Measurements from ENCODE around the gene RAB7A. TPM values are rescaled to one million over a fixed set of nuclear protein-coding genes. Genes with fewer than 3 reads are reported as not detected.

Gene RAB7A
- total RNA-seq, 1 donor: 166 TPM

DNA sequence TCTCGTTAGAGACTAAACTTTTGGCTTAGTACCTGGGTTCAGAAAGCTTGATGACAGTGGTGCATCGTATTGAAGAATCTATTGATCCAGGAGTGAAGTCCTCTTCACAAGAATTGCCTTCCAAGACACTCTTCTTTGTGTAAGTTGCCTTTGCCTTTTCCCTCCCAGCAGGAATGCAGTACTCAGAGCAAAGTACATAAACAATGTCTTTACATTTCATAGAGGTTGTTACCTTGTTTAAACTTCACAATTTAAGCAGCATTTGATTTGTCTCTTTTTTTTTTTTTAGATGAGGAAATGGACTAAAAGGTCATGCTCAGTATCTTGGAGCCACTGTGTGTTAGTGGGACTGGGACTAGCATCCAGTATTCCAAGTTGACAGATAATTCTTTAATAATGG, 9.9 kb downstream of the RAB7A start:
- no peak for DNase-seq (ENCODE audit: low read depth)
- no peak overlapping the region for H3K4me3 ChIP-seq (ENCODE audit: low read depth, low read length)
- TF ChIP-seq, protein P1, sequence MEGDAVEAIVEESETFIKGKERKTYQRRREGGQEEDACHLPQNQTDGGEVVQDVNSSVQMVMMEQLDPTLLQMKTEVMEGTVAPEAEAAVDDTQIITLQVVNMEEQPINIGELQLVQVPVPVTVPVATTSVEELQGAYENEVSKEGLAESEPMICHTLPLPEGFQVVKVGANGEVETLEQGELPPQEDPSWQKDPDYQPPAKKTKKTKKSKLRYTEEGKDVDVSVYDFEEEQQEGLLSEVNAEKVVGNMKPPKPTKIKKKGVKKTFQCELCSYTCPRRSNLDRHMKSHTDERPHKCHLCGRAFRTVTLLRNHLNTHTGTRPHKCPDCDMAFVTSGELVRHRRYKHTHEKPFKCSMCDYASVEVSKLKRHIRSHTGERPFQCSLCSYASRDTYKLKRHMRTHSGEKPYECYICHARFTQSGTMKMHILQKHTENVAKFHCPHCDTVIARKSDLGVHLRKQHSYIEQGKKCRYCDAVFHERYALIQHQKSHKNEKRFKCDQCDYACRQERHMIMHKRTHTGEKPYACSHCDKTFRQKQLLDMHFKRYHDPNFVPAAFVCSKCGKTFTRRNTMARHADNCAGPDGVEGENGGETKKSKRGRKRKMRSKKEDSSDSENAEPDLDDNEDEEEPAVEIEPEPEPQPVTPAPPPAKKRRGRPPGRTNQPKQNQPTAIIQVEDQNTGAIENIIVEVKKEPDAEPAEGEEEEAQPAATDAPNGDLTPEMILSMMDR (IDR thresholded peaks at IDR 0.05; ENCODE audit: insufficient read depth, low read length): no peak

DNA sequence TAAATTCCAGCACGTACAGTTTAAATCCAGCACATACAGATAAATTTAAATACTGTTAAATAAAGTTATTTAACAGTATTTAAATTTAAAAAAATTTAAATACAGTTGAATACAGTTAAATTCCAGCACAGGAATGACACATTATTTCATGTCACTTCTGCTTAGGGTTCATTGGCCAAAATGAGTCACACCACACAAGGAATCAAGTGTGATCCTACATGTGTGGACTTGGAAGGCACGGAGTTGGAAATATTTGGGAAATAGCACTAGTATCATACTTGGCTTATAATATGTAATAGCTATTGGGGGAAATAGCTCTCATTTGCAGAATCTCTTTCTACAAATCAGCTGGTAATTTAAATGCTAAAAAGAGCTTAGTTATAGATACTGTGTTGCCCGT, 10.6 kb downstream of the RAB7A start:
- TF ChIP-seq, protein P1 (IDR thresholded peaks at IDR 0.05; ENCODE audit: insufficient read depth, low read length): no peak
- no peak overlapping the region for H3K4me3 ChIP-seq (ENCODE audit: low read depth, low read length)
- DNase-seq (ENCODE audit: low read depth): peak; percentile 50

DNA sequence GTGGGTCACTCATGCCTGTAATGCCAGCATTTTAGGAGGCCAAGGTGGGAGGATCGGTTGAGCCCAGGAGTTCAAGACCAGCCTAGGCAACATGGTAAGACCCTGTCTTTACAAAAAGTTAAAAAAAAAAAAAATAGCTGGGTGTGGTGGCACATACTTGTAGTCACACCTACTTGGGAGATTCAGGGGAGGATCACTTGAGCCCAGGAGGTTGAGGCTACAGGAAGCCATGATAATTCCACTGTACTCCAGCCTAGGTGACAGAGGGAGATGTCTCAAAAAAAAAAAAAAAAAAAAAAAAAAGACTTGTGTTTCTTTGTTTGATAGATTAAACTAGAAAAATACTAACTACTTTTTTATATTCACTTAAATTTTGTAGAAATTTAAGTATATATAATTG, 14.6 kb downstream of the RAB7A start:
- no peak for DNase-seq (ENCODE audit: low read depth)
- no peak overlapping the region for H3K4me3 ChIP-seq (ENCODE audit: low read depth, low read length)
- TF ChIP-seq, protein P1 (IDR thresholded peaks at IDR 0.05; ENCODE audit: insufficient read depth, low read length): no peak

DNA sequence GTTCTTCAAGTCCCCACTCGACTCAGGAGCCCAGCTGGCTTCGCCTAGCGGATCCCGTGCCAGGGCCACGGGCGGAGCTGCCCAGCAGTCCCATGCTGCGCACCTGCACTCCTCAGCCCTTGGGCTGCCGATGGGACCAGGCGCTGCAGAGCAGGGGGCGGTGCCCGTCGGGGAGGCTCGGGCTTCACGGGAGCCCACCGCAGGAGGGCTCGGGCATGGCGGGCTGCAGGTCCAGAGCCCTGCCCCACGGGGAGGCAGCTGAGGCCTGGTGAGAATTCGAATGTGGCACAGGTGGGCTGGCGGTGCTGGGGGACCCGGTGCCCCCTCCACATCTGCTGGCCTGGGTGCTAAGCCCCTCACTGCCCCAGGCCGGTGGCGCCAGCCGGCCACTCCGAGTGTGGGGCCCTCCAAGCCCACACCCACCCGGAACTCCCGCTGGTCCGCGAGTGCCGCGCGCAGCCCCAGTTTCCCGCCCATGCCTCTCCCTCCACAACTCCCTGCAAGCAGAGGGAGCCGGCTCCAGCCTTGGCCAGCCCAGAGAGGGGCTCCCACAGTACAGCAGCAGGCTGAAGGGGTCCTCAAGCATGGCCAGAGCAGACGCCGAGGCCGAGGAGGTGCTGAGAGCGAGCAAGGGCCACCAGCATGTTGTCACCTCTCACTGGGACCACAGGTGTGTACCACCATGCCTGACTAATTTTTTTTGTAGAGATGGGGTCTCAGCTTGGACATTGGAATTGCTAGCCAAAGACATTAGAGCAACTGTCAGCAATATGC, 17.0 kb downstream of the RAB7A start:
- no peak for DNase-seq (ENCODE audit: low read depth)
- no peak overlapping the region for H3K4me3 ChIP-seq (ENCODE audit: low read depth, low read length)
- TF ChIP-seq, protein P1 (IDR thresholded peaks at IDR 0.05; ENCODE audit: insufficient read depth, low read length): no peak

GRCh38 chr3:128745742-128746141, 19.8 kb downstream of the RAB7A start:
- DNase-seq (ENCODE audit: low read depth): no peak
- H3K4me3 ChIP-seq (ENCODE audit: low read depth, low read length): no peak overlapping the region
- TF ChIP-seq, protein P1 (IDR thresholded peaks at IDR 0.05; ENCODE audit: insufficient read depth, low read length): no peak

GRCh38 chr3:128746881-128747280, 20.9 kb downstream of the RAB7A start:
- TF ChIP-seq, protein P1 (IDR thresholded peaks at IDR 0.05; ENCODE audit: insufficient read depth, low read length): no peak
- no peak for DNase-seq (ENCODE audit: low read depth)
- H3K4me3 ChIP-seq (ENCODE audit: low read depth, low read length): no peak overlapping the region

DNA sequence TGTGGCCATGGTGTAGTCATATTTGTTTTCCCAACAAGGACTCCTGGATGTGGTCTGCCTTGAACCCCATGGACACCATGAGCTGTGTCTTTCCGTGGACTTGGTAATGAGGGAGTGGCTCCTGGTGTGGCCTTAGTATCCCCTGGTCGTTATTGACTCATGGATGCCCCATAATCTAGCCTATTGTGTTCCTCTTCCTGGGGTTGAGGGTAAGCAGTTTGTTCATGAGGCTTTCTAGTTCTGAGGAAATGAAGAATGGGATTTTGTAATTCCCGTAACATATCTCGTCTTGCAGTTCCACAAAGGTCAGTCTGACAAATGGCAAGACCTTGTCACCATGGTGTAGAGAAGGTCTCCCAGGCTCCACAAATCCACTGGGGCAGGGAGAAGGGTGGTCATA, 22.6 kb downstream of the RAB7A start:
- DNase-seq (ENCODE audit: low read depth): no peak
- no peak overlapping the region for H3K4me3 ChIP-seq (ENCODE audit: low read depth, low read length)
- TF ChIP-seq, protein P1 (IDR thresholded peaks at IDR 0.05; ENCODE audit: insufficient read depth, low read length): no peak

Data from fibroblast of the aortic adventitia (primary cell).